T-helper 17 cell (primary cell): Measurements from ENCODE around the gene RASSF8. TPM values are rescaled to one million over a fixed set of nuclear protein-coding genes. Genes with fewer than 3 reads are reported as not detected.
A peak's percentile ranks its signal among the peaks of the same experiment; 100 is the strongest.

Experiments used
- ATAC-seq: fragments of 150-1000 bp; cut with Tn5 transposase; 2 replicates; pipeline ENCODE4 v1.10.0; 2021; ENCODE audit warnings: mild to moderate bottlenecking, moderate library complexity
- DNase-seq, 3 donors: peaks; one replicate each; pipeline versions ENCODE4 v3.0.0 to v3.0.0-alpha.2; 2020 to 2021
- H3K9me3 ChIP-seq: one replicate; pipeline ENCODE4 v1.7.0; 2013; ENCODE audit warnings: low read length, mild to moderate bottlenecking; ENCODE audit not compliant: control insufficient read depth, poor library complexity, severe bottlenecking
- H3K27ac Mint-ChIP-seq: one replicate; pipeline ENCODE4 v1.8.0; 2022; ENCODE audit warnings: mild to moderate bottlenecking, moderate library complexity, mixed read lengths
- H3K27me3 Mint-ChIP-seq: one replicate; pipeline ENCODE4 v1.8.0; 2022; ENCODE audit warnings: mixed read lengths
- H3K36me3 Mint-ChIP-seq: one replicate; pipeline ENCODE4 v1.8.0; 2022; ENCODE audit warnings: low read depth, mixed read lengths
- H3K4me1 Mint-ChIP-seq: one replicate; pipeline ENCODE4 v1.8.0; 2022; ENCODE audit warnings: mild to moderate bottlenecking, mixed read lengths
- H3K4me3 Mint-ChIP-seq: one replicate; pipeline ENCODE4 v1.8.0; 2022; ENCODE audit warnings: mild to moderate bottlenecking, moderate library complexity, mixed read lengths
- total RNA-seq, 4 donors: library from RNA in 2 of 4; stranded (reverse) in 2 of 4; gene quantifications; one replicate each; pipeline ENCODE4 v1.2.3 and lab custom pipeline; 2022 to 2026

The RASSF8 gene
- total RNA-seq, result under 1 TPM in 1 of 2 donors, not detected in 1; 0.05 TPM
- 0 to 0.08 reads per million in 2 donors for total RNA-seq (lab: John Stamatoyannopoulos, UW)

GRCh38 chr12:25958428-25959070, at the start of gene RASSF8:
RASSF8 (plus strand) TSS chr12:25958682; CDS start chr12:26055344, 96,662 bp downstream.
- Mint-ChIP-seq H3K4me1 (peaks cover 13% of the 10 kb centered on the region), H3K27ac (no peak within 1 kb of the TSS), H3K36me3 (peaks cover 2% of the 10 kb centered on the region), H3K4me3 (peak within 1 kb of the TSS; percentile 81), H3K27me3 (peaks cover 83% of the 10 kb centered on the region)
- DNase-seq (no peak), ATAC-seq (peak; percentile 36)
- H3K9me3 ChIP-seq, result no peaks in the 10 kb centered on the region

DNA sequence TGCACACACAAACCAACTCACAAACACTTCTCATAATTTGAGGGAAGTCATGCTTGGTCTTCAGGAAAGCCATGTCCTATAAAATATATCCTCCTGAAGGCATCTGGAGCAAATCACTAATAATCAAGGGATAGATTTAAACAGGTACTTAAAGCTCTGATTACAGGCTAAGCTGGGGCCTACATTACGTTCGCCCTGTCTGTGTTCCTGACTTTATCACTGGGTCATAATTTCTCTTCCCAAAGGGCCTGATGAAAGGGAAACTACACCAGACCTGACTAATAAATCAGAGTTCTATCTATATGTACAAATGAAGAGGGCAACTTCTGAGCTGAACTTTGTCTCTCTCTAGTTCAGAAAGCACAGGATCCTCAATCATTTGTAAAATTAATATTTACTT, 43.9 kb upstream of the RASSF8 start:
- no peaks in the 10 kb centered on the region for H3K27me3 Mint-ChIP-seq
- H3K4me3 Mint-ChIP-seq, result no peak overlapping the region
- no peaks in the 10 kb centered on the region for H3K4me1 Mint-ChIP-seq
- ATAC-seq, result no peak
- H3K36me3 Mint-ChIP-seq, result peaks cover 2% of the 10 kb centered on the region
- no peak for DNase-seq
- H3K27ac Mint-ChIP-seq, result no peak overlapping the region
- H3K9me3 ChIP-seq, result no peaks in the 10 kb centered on the region

DNA sequence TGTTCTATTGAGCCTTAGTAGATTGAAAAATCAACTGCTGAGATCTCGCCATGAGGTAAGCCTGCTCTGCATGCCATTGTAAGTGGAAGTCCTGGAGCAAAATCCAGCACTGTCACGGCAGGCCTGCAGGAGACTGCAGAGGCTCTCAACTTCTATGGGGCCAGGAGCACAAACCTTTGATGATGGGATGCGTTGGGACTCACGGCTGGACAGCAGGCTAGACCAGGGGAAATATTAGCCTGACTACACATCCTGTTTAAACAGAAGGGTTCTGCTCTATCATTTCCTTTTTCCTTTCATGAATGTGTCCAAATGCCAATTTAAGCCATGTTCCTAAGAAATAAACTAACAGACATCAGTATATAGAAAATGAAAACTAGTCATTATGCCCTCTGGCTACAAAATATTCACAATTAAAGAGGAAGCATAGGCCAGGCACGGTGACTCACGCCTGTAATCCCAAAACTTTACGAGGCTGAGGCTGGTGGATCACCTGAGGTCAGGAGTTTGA, 33.9 kb upstream of the RASSF8 start:
- no peak overlapping the region for H3K4me3 Mint-ChIP-seq
- DNase-seq (no peak), ATAC-seq (no peak)
- H3K4me1 Mint-ChIP-seq, result no peaks in the 10 kb centered on the region
- no peaks in the 10 kb centered on the region for H3K36me3 Mint-ChIP-seq
- no peaks in the 10 kb centered on the region for H3K27me3 Mint-ChIP-seq
- H3K9me3 ChIP-seq, result no peaks in the 10 kb centered on the region
- no peak overlapping the region for H3K27ac Mint-ChIP-seq

DNA sequence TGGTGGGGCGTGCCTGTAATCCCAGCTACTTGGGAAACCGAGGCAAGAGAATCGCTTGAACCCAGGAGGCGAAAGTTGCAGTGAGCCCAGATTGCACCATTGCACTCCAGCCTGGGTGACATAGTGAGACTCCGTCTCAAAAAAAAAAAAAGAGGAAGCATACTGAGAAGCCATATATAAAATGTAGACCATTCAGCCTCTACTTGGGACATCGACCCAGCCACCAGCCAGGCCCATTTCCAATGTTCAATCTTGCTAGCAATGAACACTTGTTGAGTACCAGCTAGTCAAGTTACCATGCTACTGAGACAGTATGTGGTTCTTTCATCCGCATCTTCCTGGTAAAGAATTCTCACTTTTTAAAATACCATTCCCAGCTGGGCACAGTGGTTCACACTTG, 33.4 kb upstream of the RASSF8 start:
- no peaks in the 10 kb centered on the region for H3K27me3 Mint-ChIP-seq
- H3K4me1 Mint-ChIP-seq, result no peaks in the 10 kb centered on the region
- H3K4me3 Mint-ChIP-seq, result no peak overlapping the region
- ATAC-seq (no peak), DNase-seq (no peak)
- H3K9me3 ChIP-seq, result no peaks in the 10 kb centered on the region
- no peaks in the 10 kb centered on the region for H3K36me3 Mint-ChIP-seq
- no peak overlapping the region for H3K27ac Mint-ChIP-seq

- H3K27ac Mint-ChIP-seq, result no peak overlapping the region
- DNase-seq (no peak), ATAC-seq (no peak)
- H3K4me3 Mint-ChIP-seq, result no peak overlapping the region
- no peaks in the 10 kb centered on the region for H3K4me1 Mint-ChIP-seq
- H3K9me3 ChIP-seq, result no peaks in the 10 kb centered on the region
- H3K36me3 Mint-ChIP-seq, result no peaks in the 10 kb centered on the region
- no peaks in the 10 kb centered on the region for H3K27me3 Mint-ChIP-seq
Measured at GRCh38 chr12:25926536-25926935, 31.9 kb upstream of the RASSF8 start.

GRCh38 chr12:25929142-25929541, 29.3 kb upstream of the RASSF8 start:
- H3K4me1 Mint-ChIP-seq, result no peaks in the 10 kb centered on the region
- DNase-seq (no peak), ATAC-seq (no peak)
- peaks cover 8% of the 10 kb centered on the region for H3K27me3 Mint-ChIP-seq
- H3K36me3 Mint-ChIP-seq, result no peaks in the 10 kb centered on the region
- no peaks in the 10 kb centered on the region for H3K9me3 ChIP-seq
- no peak overlapping the region for H3K4me3 Mint-ChIP-seq
- H3K27ac Mint-ChIP-seq, result no peak overlapping the region

- Mint-ChIP-seq H3K27me3 (peaks cover 8% of the 10 kb centered on the region), H3K27ac (no peak overlapping the region), H3K4me3 (no peak overlapping the region), H3K36me3 (no peaks in the 10 kb centered on the region), H3K4me1 (no peaks in the 10 kb centered on the region)
- H3K9me3 ChIP-seq, result no peaks in the 10 kb centered on the region
- DNase-seq, result no peak
- ATAC-seq, result no peak
Measured at GRCh38 chr12:25932971-25933370, 25.5 kb upstream of the RASSF8 start.

DNA sequence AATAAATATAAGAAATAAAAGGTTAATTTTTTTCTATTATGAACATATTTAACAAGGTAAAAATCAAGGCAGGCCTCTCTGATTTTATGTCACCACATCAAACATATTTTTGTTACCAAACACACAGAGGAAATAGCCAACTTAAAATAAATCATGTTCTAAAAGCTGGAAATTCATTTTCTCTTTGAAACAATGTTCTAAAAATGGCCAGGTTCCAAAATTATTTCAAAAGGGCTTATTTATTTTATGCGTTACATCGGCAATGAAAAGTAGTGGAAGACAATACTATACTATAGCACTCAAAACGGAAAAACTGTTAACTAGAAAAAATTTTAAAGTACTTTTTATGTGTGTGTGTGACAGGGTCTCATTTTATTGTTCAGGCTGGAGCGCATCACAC, 24.0 kb upstream of the RASSF8 start:
- Mint-ChIP-seq H3K27me3 (peaks cover 8% of the 10 kb centered on the region), H3K4me1 (no peaks in the 10 kb centered on the region), H3K4me3 (no peak overlapping the region), H3K36me3 (no peaks in the 10 kb centered on the region), H3K27ac (no peak overlapping the region)
- DNase-seq (no peak), ATAC-seq (no peak)
- no peaks in the 10 kb centered on the region for H3K9me3 ChIP-seq

DNA sequence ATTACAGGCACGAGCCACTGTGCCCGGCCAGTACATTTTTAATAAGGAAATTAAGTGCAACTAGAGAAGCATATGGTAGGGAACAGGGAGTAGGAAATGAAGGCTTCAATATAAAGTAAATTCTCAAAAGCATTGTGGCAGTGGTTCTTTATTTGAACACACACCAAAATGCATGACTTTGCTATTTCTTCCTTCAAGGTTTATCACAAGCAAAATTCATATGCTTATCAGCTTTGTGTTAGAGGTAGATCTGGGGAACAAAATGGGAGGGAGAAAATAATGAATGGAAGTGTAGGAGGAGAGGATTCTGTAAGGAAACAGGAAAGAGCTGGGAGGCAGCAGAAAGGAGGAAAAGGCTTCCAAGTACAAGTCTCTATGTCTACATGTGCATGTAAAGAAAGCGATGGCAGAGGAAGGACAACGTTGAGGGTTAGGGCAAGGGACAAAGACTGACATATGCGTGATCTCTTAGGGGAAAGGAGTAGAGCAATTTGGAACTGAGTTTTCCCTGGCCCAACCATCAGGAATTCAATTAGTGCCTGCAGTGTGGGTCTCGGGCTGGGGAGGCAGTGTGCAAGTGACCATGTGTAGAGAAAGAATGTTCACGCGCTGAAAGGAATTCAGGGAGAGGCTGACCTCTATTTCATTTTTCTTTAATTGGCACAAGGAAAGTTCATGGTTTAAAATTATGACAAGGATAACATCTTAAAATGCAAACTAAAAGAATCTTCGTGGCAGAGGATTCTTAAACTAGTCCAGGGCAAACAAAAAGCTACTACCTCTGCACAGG, 22.9 kb upstream of the RASSF8 start:
- no peaks in the 10 kb centered on the region for H3K9me3 ChIP-seq
- DNase-seq (no peak), ATAC-seq (no peak)
- Mint-ChIP-seq H3K4me1 (no peaks in the 10 kb centered on the region), H3K27me3 (peaks cover 8% of the 10 kb centered on the region), H3K27ac (no peak overlapping the region), H3K4me3 (no peak overlapping the region), H3K36me3 (no peaks in the 10 kb centered on the region)

- Mint-ChIP-seq H3K27ac (no peak overlapping the region), H3K36me3 (no peaks in the 10 kb centered on the region), H3K27me3 (peaks cover 8% of the 10 kb centered on the region), H3K4me3 (no peak overlapping the region), H3K4me1 (no peaks in the 10 kb centered on the region)
- ATAC-seq (no peak), DNase-seq (no peak)
- no peaks in the 10 kb centered on the region for H3K9me3 ChIP-seq
Measured at GRCh38 chr12:25937096-25937495, 21.4 kb upstream of the RASSF8 start.

DNA sequence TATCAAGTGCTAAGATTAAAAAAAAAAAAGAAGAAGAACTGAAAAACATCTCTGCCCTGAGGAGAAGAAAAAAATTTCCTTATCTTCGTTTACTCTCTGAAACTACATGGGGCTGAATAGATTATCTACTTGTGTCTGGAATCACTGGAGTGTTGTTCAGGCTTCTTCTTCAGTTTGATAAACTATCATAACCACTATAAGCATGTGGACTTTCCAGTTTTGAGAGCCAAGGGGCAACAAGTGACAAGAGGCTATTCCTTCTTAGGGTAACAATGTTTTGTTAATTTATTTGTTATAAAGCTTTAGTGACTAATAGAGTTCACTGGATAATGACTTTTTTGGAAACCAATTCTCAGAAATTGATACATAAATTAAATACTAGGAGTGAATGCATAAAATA, 19.9 kb upstream of the RASSF8 start:
- no peaks in the 10 kb centered on the region for H3K9me3 ChIP-seq
- no peak overlapping the region for H3K4me3 Mint-ChIP-seq
- ATAC-seq, result no peak
- no peaks in the 10 kb centered on the region for H3K36me3 Mint-ChIP-seq
- H3K27ac Mint-ChIP-seq, result no peak overlapping the region
- H3K27me3 Mint-ChIP-seq, result peaks cover 4% of the 10 kb centered on the region
- DNase-seq, result no peak
- no peaks in the 10 kb centered on the region for H3K4me1 Mint-ChIP-seq

DNA sequence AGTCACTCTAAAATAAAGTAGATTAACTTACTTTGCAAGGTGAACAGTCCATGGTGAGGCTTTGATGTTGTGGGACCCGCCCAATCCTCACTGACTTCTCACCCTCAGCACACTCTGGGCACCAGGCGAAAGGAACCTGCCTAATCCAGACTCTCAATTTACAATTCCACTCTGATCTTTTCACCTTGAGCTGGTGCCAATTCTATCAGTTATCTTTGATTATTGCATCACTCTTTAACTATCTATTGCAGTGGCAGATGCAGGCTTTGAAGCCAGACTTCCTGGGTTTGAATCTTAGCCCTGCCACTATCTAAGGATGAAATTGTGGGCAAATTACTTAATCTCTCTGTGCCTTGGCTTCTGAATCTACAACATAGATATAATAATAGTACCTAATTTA, 18.9 kb upstream of the RASSF8 start:
- no peak for DNase-seq
- Mint-ChIP-seq H3K36me3 (no peaks in the 10 kb centered on the region), H3K4me1 (no peaks in the 10 kb centered on the region), H3K4me3 (no peak overlapping the region), H3K27me3 (no peaks in the 10 kb centered on the region), H3K27ac (no peak overlapping the region)
- ATAC-seq, result no peak
- no peaks in the 10 kb centered on the region for H3K9me3 ChIP-seq

GRCh38 chr12:25940886-25941285, 17.6 kb upstream of the RASSF8 start:
- no peak overlapping the region for H3K4me3 Mint-ChIP-seq
- DNase-seq (no peak), ATAC-seq (no peak)
- H3K9me3 ChIP-seq, result no peaks in the 10 kb centered on the region
- no peak overlapping the region for H3K27ac Mint-ChIP-seq
- H3K27me3 Mint-ChIP-seq, result no peaks in the 10 kb centered on the region
- no peaks in the 10 kb centered on the region for H3K36me3 Mint-ChIP-seq
- H3K4me1 Mint-ChIP-seq, result no peaks in the 10 kb centered on the region

DNA sequence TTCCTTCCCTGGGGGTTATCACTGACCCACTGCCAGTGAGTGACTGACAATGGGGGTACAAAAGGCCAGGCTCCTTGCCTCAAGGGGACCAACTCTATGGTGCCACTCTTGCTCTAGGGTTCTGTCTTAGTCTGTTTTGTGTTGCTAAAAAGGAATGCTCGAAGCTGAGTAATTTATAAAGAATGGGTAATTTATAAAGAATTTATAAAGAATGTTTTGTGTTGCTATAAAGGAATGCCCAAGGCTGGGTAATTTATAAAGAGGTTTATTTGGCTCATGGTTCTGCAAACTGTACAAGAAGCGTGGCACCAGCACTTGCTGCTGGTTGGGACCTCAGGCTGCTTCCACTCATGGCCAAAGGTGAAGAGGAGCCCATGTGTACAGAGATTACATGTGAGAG, 15.8 kb upstream of the RASSF8 start:
- H3K27me3 Mint-ChIP-seq, result no peaks in the 10 kb centered on the region

More for the DNA sequence above, 15.8 kb upstream of the RASSF8 start:
- H3K9me3 ChIP-seq, result no peaks in the 10 kb centered on the region
- Mint-ChIP-seq H3K4me3 (no peak overlapping the region), H3K27ac (no peak overlapping the region), H3K36me3 (no peaks in the 10 kb centered on the region), H3K4me1 (no peaks in the 10 kb centered on the region)
- DNase-seq, result no peak
- no peak for ATAC-seq
